NCI-H1092 treated with DMSO at 0.1 percent for 48 hours (cell line): ENCODE measurements around the gene CDRT4.

ENCODE experiments used
- DNase-seq: peaks from one replicate; lab custom pipeline; 2025; lab: John Stamatoyannopoulos, UW

CDRT4 gene

GRCh38 chr17:15431766-15432165 is 35.7 kb downstream of the CDRT4 start:
- no peak for DNase-seq

DNA sequence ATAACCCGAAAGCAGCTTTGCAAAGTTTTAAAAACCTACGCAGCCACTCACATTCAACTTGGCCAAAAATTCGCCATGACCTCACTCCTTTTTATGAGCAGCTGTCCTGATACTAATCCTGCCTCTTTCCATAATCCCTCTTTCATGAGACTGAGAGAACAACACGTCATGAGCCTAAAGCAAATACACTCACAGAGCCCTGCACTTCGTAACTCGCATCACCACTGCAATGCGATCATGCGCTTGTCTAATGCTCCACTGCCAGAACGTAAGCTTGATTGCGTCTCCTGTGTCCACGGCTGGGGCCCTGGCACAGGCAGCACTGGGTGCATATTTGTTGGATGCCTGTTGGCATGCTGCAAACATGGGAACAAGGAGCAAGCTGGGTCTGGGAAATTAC is 36.2 kb downstream of the CDRT4 start:
- no peak for DNase-seq

DNA sequence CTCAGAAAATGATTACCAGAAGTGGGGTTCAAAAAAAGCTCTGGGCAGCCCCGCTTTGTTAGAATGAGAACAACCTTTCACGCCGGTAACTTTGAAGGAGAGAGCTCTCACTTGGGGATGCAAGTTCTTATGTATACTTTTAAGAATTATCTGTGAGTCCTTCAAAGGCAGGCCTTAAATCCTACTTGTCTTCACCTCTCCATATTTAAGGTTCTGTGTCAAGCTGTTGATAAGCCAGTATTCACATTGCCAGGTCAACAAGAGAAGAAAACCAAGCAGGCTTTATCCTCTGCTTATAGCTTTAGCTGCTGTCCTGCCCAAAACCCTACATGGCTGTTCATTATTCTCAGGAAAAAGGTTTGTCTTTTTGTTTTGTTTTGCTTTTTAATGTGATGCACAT is 42.9 kb downstream of the CDRT4 start:
- no peak for DNase-seq

GRCh38 chr17:15422392-15422965 is 44.9 kb downstream of the CDRT4 start:
- no peak for DNase-seq

GRCh38 chr17:15418781-15419180 is 48.6 kb downstream of the CDRT4 start:
- DNase-seq: no peak

DNA sequence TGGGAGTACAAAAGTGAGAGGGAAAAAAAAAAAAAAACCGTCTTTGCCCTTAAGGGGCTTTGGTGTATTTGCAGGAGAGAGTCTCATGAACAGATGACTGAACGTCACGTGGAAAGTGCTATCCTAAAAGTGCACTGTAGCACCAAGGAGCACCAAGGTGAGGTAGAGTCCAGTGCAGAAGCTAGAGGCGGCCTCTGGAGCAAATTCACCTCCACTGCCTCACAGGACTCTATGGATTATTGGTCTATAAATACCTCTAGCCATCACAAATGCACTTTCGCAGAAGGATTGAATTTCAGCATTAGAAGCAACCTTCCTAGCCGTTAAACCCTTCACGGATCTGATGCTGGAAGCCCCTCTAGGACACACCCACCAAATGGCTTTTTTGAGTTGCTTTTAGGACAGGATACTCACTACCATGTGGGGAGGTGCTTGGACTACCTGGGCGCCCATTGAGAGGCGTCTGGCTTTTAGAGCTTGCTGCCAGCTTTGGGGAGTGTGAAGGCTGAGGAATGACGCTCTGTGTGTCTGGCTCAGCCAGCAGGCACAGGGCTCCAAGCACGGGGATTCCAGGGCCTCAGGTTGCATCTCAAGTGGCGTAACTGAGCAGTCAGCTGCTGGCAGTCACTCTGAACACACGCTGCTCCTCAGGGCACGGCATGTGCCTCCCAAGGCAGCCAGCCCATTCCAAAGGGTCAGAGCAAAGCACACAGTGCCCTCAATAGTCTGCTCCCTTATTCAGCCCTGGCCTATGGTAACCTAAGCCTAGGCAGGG is 52.7 kb downstream of the CDRT4 start:
- peak; percentile 17 for DNase-seq

DNA sequence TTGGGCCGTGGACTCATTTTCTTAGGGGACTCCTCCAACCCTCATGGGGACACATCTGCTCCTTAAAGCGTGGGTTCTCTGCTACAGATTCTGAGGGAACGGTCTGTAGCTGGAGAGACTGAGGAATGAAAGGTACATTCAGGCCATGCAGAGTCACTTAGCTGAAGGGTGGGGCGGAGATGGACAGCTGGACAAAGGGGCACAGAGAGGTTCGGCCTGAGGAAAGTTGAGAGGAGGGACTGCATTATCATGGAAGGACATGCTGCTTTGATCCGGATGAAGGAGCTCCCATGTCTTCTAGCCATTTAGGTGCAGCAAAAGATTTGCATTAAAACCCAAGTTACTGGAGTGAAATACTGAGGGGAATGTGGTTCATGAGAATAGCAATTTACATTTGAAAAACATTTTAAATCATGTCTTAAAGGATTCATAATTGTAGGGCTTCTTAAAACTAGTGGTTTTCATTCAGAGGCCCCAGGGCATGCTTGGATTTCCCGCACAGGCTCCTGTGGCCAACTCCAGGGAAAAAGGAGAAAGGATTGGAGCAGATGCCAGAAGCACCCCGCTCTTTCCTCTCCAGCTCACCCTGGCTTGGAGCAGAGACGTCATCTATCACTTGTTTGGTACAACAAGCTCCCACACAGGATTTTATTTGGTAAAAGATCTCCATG is 54.2 kb downstream of the CDRT4 start:
- no peak for DNase-seq

GRCh38 chr17:15412606-15413005 is 54.8 kb downstream of the CDRT4 start:
- no peak for DNase-seq

GRCh38 chr17:15411384-15412198 is 55.8 kb downstream of the CDRT4 start:
- no peak for DNase-seq

GRCh38 chr17:15409721-15410250 is 57.6 kb downstream of the CDRT4 start:
- no peak for DNase-seq

DNA sequence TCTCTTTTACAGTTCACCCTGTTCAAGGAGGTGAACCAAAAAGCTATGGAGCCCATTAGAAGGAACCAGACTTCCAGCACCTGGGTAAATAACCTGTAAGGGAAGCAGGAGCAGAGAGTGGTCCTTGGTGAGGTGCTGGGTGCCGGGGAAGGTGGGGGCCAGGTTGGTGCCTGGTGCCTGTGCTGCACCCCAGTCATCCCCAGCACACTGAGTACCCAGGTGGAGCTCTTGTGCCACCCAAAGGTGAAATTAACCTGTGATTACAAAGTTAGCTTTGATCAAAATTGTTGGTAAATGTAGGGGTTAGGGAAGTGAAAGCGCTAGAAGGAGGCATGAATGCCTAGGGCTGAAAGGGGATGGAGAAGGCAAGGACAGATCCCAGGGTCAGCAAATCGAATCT is 58.6 kb downstream of the CDRT4 start:
- DNase-seq: no peak

GRCh38 chr17:15406081-15406480 is 61.3 kb downstream of the CDRT4 start:
- DNase-seq: no peak

DNA sequence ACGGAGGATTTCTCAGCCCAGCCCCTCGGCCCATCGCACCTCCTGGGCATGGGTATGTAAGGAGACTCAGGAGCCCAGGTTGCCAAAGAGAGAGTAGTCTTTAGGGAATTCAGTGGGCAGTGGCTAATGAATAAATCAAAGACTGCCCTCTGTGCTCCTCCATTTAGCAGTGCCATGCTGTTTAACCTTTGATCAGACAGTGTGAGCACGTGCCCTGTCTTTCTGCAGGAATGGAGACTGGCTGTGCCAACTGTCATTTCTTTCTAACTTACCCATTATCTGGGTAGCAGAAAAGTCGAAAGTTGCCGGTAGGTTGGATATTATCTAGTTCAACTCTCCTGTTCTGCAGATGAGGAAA is 62.4 kb downstream of the CDRT4 start:
- no peak for DNase-seq

GRCh38 chr17:15404106-15405057 is 63.0 kb downstream of the CDRT4 start:
- no peak for DNase-seq

- DNase-seq: no peak
These were observed 64.0 kb downstream of the CDRT4 start for GRCh38 chr17:15403276-15403939.

DNA sequence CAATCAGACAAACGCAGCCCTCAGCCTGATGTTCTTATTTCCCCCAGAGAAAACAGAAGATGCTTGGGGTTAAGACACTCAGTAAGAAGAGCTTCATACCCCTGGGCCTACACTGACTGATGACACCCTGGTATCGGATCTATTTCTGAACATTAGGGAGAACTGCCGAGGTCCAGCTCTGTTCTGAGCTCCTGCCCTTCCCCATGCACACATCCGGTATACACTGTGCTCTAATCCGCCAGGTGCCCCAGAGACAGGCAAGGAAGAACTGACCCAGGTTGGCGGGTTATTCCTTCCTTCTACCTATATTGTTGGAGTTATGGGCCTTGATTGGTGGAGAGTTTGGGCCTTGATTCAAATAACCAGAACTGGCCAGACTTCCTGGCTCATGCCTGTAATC is 68.0 kb downstream of the CDRT4 start:
- no peak for DNase-seq

DNA sequence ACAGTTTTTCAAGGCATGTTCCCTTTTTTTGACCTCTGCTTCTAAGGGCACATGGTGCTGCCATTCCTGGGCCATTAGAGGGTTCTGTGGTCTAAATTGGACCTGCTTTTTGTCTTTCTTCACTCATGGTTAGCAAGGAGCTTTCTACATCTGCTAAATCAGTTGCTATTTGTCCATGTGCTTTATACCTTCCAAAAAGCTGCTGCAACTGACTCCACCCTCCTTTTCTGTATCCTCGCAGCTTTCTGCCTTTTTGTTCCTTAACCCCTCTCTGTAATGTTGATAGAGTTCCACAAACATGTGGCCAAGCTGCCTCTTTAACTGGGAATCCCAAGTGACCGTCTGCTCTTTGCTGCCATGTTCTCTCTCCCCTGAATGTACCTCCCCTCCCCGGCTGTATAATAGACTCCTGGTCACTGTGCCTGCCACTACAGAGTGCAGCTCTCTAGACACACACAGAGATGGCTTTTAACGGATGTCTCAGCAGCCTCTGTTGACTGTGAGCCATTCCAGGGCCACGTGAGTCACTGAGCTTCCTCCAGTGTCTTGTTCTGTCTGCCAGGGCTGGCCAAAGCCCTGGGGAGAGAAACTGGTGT is 68.6 kb downstream of the CDRT4 start:
- peak; percentile 20 for DNase-seq

- DNase-seq: peak; percentile 71
These were observed 69.1 kb downstream of the CDRT4 start for GRCh38 chr17:15398291-15398690.

DNA sequence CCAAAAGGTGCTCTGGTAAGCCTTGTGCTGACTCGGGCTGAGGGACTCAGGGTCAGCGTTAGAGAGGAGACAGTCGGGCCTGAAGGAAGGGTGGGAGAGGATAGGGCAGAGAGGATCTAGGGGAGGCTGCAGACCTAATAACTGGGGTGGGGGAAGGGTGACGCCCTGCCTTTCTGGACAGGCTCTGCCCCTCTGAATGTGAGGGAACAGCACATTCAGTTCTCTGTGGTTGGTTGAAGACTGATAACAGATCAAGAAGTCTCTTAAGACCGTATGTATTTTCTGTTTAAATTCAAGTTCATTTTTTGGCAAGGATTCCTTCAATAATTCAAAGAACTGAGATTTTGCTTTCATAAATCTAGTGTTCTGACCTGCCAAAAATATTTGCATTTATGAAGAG is 69.8 kb downstream of the CDRT4 start:
- DNase-seq: no peak

- DNase-seq: no peak
These were observed 72.3 kb downstream of the CDRT4 start for GRCh38 chr17:15395091-15395490.
